ENCODE results near the gene DPP6. TPM values are rescaled to one million over a fixed set of nuclear protein-coding genes. Genes with fewer than 3 reads are reported as not detected.

DPP6 gene
- total and polyA plus RNA-seq, 11 donors, result 0.05 to 2.9 (median 0.11) TPM; not detected in 3

GRCh38 chr7:154375956-154376355 lies 323.8 kb downstream of the DPP6 start:
- no peak overlapping the region for H3K4me3 ChIP-seq
- ATAC-seq (no peak), DNase-seq (no peak)
- peaks cover 0 to 2% (median 0%) of the 10 kb centered on the region in 12 donors for H3K4me1 ChIP-seq
- no peaks in the 10 kb centered on the region for H3K27me3 ChIP-seq
- WGBS, 4 donors, result 85 to 90% (median 89%) methylated on average over 5 of the region's 5 CpGs
- intact Hi-C loops (cut with DNase I), result no loop called here
- no peaks in the 10 kb centered on the region for H3K36me3 ChIP-seq
- no peaks in the 10 kb centered on the region for H3K9me3 ChIP-seq
- TF ChIP-seq, protein P1, sequence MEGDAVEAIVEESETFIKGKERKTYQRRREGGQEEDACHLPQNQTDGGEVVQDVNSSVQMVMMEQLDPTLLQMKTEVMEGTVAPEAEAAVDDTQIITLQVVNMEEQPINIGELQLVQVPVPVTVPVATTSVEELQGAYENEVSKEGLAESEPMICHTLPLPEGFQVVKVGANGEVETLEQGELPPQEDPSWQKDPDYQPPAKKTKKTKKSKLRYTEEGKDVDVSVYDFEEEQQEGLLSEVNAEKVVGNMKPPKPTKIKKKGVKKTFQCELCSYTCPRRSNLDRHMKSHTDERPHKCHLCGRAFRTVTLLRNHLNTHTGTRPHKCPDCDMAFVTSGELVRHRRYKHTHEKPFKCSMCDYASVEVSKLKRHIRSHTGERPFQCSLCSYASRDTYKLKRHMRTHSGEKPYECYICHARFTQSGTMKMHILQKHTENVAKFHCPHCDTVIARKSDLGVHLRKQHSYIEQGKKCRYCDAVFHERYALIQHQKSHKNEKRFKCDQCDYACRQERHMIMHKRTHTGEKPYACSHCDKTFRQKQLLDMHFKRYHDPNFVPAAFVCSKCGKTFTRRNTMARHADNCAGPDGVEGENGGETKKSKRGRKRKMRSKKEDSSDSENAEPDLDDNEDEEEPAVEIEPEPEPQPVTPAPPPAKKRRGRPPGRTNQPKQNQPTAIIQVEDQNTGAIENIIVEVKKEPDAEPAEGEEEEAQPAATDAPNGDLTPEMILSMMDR (IDR thresholded peaks at IDR 0.05), result no peak
- no peak for TF ChIP-seq POLR2A (IDR thresholded peaks at IDR 0.05)
- no peak overlapping the region for H3K27ac ChIP-seq

DNA sequence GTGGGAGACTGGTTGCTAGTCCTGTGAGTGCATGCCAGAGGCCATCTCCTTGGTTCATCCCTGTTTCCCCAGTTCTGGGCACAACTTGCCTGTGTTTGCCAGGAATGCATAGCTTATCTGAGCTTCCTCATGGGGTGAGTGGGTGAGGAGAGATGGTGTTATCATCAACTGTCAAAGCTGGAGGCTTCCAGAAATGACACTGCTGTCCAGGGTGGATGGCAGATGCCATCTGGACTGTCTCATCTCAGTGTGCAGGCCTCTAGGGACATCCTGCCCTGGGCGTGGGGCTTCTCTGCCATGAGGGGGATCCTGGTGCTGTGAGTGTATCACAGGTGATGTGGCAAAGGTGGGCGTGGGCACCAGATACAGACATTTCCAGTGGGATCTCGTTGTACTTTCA lies 328.6 kb downstream of the DPP6 start:
- H3K36me3 ChIP-seq, result no peaks in the 10 kb centered on the region
- DNase-seq (peak in 1 of 5 donors; percentile 10), ATAC-seq (peak in 3 of 4 donors; percentile 74 to 87 (median 83))
- no peak overlapping the region for H3K27ac ChIP-seq
- H3K9me3 ChIP-seq, result peaks cover 0 to 6% (median 0%) of the 10 kb centered on the region in 12 donors
- no peaks in the 10 kb centered on the region for H3K27me3 ChIP-seq
- no peak overlapping the region for H3K4me3 ChIP-seq
- H3K4me1 ChIP-seq, result peaks cover 0 to 2% (median 0%) of the 10 kb centered on the region in 12 donors
- 39 to 65% (median 51%) methylated on average over 2 to 3 of the region's 3 CpGs for WGBS, 4 donors
- intact Hi-C loops (cut with DNase I), result no loop called here
- no peak for TF ChIP-seq POLR2A (IDR thresholded peaks at IDR 0.05)
- TF ChIP-seq, protein P1 (IDR thresholded peaks at IDR 0.05), result no peak

DNA sequence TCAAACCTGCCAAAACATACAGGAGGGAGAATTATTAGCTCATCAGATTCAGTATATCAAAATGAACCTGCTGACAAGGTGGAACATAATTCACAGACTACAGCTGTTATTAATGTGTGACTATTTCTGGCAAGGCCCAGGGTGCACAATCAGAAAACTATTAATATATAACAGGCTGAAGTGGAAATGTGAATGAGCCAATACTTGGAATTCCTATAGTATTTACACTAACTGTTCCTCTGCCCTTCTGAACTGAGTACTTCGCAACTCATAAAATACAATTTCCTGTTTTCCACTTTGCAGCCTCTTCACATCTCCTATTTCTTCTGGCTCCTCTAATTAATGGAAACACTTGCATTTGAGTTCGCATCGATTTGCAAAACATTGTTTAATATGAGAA lies 330.8 kb downstream of the DPP6 start:
- intact Hi-C loops (cut with DNase I), result no loop called here
- peak in 3 of 4 donors; percentile 25 to 47 (median 41) for ATAC-seq
- Histone ChIP-seq H3K9me3 (peaks cover 0 to 6% (median 0%) of the 10 kb centered on the region in 12 donors), H3K36me3 (no peaks in the 10 kb centered on the region), H3K4me1 (peaks cover 0 to 2% (median 0%) of the 10 kb centered on the region in 12 donors), H3K4me3 (no peak overlapping the region), H3K27me3 (no peaks in the 10 kb centered on the region), H3K27ac (no peak overlapping the region)
- no peak for TF ChIP-seq POLR2A (IDR thresholded peaks at IDR 0.05)
- TF ChIP-seq, protein P1 (IDR thresholded peaks at IDR 0.05), result no peak
- WGBS, 4 donors, result 75 to 84% (median 79%) methylated on average over 3 of the region's 3 CpGs
- no peak for DNase-seq

DNA sequence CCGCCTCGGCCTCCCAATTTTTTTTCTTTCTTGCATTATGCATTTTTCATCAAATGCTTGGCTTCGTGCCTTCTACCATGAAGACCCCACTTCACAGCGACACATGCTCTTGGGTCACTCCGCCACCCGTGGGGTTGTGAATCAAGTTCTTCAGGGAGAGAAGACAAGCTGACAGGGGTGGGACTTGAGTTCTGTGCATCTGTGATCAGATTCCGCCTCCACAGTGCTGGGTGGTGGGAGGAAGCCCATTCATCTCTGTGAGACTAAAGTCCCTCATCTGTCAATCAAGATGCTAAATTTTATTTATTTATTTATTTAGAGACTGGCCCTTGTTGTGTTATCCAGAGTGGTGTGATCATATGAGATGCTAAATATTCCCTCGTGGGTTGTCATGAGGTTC lies 333.0 kb downstream of the DPP6 start:
- TF ChIP-seq, protein P1 (IDR thresholded peaks at IDR 0.05), result no peak
- no peak for TF ChIP-seq POLR2A (IDR thresholded peaks at IDR 0.05)

More for the DNA sequence above, 333.0 kb downstream of the DPP6 start:
- 81 to 87% (median 83%) methylated on average over 8 of the region's 8 CpGs for WGBS, 4 donors
- Histone ChIP-seq H3K9me3 (peaks cover 0 to 6% (median 0%) of the 10 kb centered on the region in 12 donors), H3K4me3 (no peak overlapping the region), H3K27me3 (no peaks in the 10 kb centered on the region), H3K27ac (no peak overlapping the region), H3K36me3 (no peaks in the 10 kb centered on the region), H3K4me1 (peaks cover 0 to 2% (median 0%) of the 10 kb centered on the region in 12 donors)
- no peak for DNase-seq
- ATAC-seq, result no peak
- intact Hi-C loops (cut with DNase I), result no loop called here

All from heart left ventricle (tissue), 16 donors.